Measurements from ENCODE around the gene MVB12B.

The MVB12B gene

DNA sequence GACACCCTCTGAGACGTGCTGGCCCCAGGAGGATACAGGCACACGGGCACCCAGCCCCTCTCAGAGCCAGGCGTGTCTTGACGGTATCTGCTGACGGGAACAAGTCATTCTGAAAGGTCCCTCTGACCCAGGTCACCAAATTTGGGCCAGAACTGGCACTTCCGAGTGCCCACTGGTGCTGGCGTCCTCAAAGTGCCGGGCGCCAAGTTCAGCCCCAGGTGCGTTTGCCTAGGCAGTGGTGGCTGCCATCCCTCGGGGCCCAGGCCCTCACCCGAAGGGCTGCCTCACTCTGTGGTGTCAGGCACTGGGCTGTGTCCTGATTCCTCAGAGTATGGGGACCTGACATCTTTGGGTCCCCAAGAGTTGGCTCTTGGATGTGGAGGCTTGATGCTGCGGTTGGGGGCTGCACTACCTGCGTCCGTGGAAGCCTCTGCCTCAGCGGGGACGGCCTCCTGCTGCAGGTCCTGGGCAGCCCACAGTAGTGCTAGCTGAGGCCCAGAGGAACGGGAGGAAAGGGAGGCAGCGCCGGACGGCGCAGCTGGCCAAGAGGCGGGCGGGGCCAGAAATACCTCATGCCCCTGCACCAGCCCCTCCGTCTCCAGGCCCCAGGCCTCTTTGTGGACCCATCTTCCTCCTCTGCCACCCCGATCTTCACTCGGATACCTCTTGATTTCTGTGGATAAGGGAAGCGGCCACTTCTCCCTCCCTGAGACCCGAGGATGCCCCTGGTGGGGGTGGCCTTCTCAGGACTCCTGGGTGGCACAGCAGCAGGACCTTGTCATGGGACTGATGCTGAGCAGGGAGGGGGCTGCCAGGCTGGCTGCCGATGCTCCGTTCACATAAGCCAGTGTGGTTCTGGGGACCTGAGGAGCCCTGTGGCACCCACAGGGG is 177.7 kb downstream of the MVB12B start:
- Histone ChIP-seq H4K8ac (ENCODE audit: low read depth, low read length) (no peak overlapping the region), H3K36me3 (ENCODE audit: control insufficient read depth in 1 of 2, insufficient read depth in 2 of 2, low read length in 2 of 2) (peaks cover 15 to 16% of the 10 kb centered on the region in 2 experiments), H3K23ac (ENCODE audit: low read length) (no peak overlapping the region), H2AK5ac (ENCODE audit: low read length) (peak overlapping the region; percentile 26), H3K18ac (ENCODE audit: low read length) (no peak overlapping the region), H4K12ac (ENCODE audit: low read depth, low read length) (no peak overlapping the region), H3K27ac (ENCODE audit: low read depth, low read length) (no peak overlapping the region), H3K79me1 (ENCODE audit: low read length) (peaks cover 14% of the 10 kb centered on the region), H3K4me3 (ENCODE audit: low read depth, low read length) (no peak overlapping the region), H2AFZ (ENCODE audit: insufficient read depth, low read length, poor library complexity) (no peak overlapping the region), H4K91ac (ENCODE audit: low read depth, low read length) (peak overlapping the region; percentile 31), H3K4me2 (ENCODE audit: low read length) (no peak overlapping the region), H3K79me2 (ENCODE audit: control insufficient read depth, insufficient read depth, low read length, poor library complexity) (no peaks in the 10 kb centered on the region), H3K4me1 (ENCODE audit: control insufficient read depth in 1 of 2, insufficient read depth in 2 of 2, low read length in 2 of 2) (peaks cover 17 to 32% of the 10 kb centered on the region in 2 experiments), H2BK120ac (ENCODE audit: insufficient read depth, low read length, poor library complexity) (no peak overlapping the region), H3K9me3 (ENCODE audit: insufficient read depth, low read depth, low read length) (peaks cover 9% of the 10 kb centered on the region), H3K14ac (ENCODE audit: low read length) (no peak overlapping the region), H2BK12ac (ENCODE audit: low read length) (no peak overlapping the region), H3K27me3 (ENCODE audit: insufficient read depth, low read length) (peaks cover 12% of the 10 kb centered on the region), H3K9ac (ENCODE audit: low read length) (no peak overlapping the region), H2BK5ac (ENCODE audit: low read depth, low read length, poor library complexity) (no peak overlapping the region), H3K4ac (ENCODE audit: low read depth, low read length) (no peak overlapping the region)
- no peak for DNase-seq
- no CpG with 5 or more reads among the region's 31 CpGs for WGBS (ENCODE audit: extremely low coverage, insufficient coverage, insufficient read length)

DNA sequence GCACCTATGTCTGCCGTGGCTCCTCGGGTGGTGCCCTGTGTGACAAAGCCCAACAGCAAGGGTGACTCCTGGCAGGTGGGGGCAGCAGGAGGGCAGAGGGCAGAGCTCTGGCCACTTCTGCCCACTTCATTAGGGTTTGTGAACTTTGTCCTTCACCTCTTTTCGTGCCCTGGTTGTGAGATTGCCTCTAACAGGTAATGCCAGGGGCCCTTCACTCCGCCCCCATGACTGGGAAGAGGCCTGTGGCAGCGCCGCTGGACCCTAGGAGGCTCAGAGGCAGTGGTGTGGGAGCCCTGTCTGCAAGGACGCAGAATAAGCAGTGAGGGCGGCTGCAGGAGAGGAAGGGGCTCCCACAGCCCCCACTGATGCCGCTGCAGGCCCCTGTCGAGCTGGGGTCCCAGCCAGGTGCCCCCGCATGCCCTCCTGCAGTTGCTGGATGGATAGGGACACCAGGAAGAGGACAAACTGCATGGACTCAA is 178.4 kb downstream of the MVB12B start:
- Histone ChIP-seq H3K27ac (ENCODE audit: low read depth, low read length) (no peak overlapping the region), H3K9me3 (ENCODE audit: insufficient read depth, low read depth, low read length) (peaks cover 6% of the 10 kb centered on the region), H4K12ac (ENCODE audit: low read depth, low read length) (no peak overlapping the region), H3K18ac (ENCODE audit: low read length) (no peak overlapping the region), H4K8ac (ENCODE audit: low read depth, low read length) (no peak overlapping the region), H4K91ac (ENCODE audit: low read depth, low read length) (peak overlapping the region; percentile 16), H3K4me1 (ENCODE audit: control insufficient read depth in 1 of 2, insufficient read depth in 2 of 2, low read length in 2 of 2) (peaks cover 14 to 29% of the 10 kb centered on the region in 2 experiments), H3K79me2 (ENCODE audit: control insufficient read depth, insufficient read depth, low read length, poor library complexity) (no peaks in the 10 kb centered on the region), H2BK5ac (ENCODE audit: low read depth, low read length, poor library complexity) (no peak overlapping the region), H2BK12ac (ENCODE audit: low read length) (peak overlapping the region; percentile 25), H3K9ac (ENCODE audit: low read length) (no peak overlapping the region), H3K14ac (ENCODE audit: low read length) (no peak overlapping the region), H3K4ac (ENCODE audit: low read depth, low read length) (no peak overlapping the region), H3K4me2 (ENCODE audit: low read length) (no peak overlapping the region), H3K4me3 (ENCODE audit: low read depth, low read length) (no peak overlapping the region), H2AK5ac (ENCODE audit: low read length) (no peak overlapping the region), H3K23ac (ENCODE audit: low read length) (no peak overlapping the region), H3K79me1 (ENCODE audit: low read length) (peaks cover 14% of the 10 kb centered on the region), H2AFZ (ENCODE audit: insufficient read depth, low read length, poor library complexity) (no peak overlapping the region), H2BK120ac (ENCODE audit: insufficient read depth, low read length, poor library complexity) (no peak overlapping the region), H3K36me3 (ENCODE audit: control insufficient read depth in 1 of 2, insufficient read depth in 2 of 2, low read length in 2 of 2) (peaks cover 15 to 16% of the 10 kb centered on the region in 2 experiments), H3K27me3 (ENCODE audit: insufficient read depth, low read length) (peaks cover 8% of the 10 kb centered on the region)
- no peak for DNase-seq
- no CpG with 5 or more reads among the region's 11 CpGs for WGBS (ENCODE audit: extremely low coverage, insufficient coverage, insufficient read length)

DNA sequence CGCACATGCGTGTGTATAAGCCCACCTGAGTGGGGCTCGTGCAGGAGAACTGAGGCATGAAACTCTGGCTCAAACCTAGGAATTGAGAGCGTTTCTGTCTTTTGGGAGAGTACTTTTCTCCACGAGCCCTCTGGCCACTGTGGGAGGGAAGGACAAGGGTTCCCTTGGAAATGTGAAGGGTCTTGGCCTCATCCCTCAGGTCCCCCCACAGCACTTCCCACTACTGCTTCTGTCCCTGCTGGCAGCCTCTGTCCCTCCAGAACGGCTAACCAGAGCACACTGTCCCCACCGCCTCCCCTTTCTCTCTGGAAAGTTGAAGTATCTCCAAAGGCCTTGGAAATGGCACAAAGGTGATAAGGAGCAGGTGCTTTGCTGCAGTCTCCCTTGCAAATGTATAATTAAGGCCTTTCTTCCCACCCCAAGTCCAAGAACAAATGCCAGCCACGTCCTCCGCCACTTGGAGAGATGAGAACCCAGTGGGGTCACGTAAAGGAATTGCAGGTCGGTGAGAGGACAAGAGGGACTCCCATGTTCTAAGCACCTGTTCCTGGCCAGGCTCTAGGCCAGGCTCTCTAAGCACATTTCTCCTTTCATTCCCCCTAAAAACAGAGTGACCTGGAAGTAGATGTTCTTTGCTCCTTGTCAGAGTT is 179.2 kb downstream of the MVB12B start:
- H4K8ac ChIP-seq (ENCODE audit: low read depth, low read length), result no peak overlapping the region
- H2BK12ac ChIP-seq (ENCODE audit: low read length), result no peak overlapping the region
- H2BK120ac ChIP-seq (ENCODE audit: insufficient read depth, low read length, poor library complexity), result no peak overlapping the region
- no peak overlapping the region for H2AFZ ChIP-seq (ENCODE audit: insufficient read depth, low read length, poor library complexity)
- peaks cover 15 to 16% of the 10 kb centered on the region in 2 experiments for H3K36me3 ChIP-seq (ENCODE audit: control insufficient read depth in 1 of 2, insufficient read depth in 2 of 2, low read length in 2 of 2)
- no peak overlapping the region for H3K4ac ChIP-seq (ENCODE audit: low read depth, low read length)
- H2AK5ac ChIP-seq (ENCODE audit: low read length), result no peak overlapping the region
- H3K9ac ChIP-seq (ENCODE audit: low read length), result no peak overlapping the region
- no peak overlapping the region for H4K91ac ChIP-seq (ENCODE audit: low read depth, low read length)
- H3K23ac ChIP-seq (ENCODE audit: low read length), result no peak overlapping the region
- no CpG with 5 or more reads among the region's 11 CpGs for WGBS (ENCODE audit: extremely low coverage, insufficient coverage, insufficient read length)
- H3K18ac ChIP-seq (ENCODE audit: low read length), result no peak overlapping the region
- no peaks in the 10 kb centered on the region for H3K27me3 ChIP-seq (ENCODE audit: insufficient read depth, low read length)
- no peaks in the 10 kb centered on the region for H3K79me2 ChIP-seq (ENCODE audit: control insufficient read depth, insufficient read depth, low read length, poor library complexity)
- DNase-seq, result no peak
- no peak overlapping the region for H3K4me2 ChIP-seq (ENCODE audit: low read length)
- H3K79me1 ChIP-seq (ENCODE audit: low read length), result peaks cover 14% of the 10 kb centered on the region
- H3K4me3 ChIP-seq (ENCODE audit: low read depth, low read length), result no peak overlapping the region
- H3K27ac ChIP-seq (ENCODE audit: low read depth, low read length), result no peak overlapping the region
- H3K4me1 ChIP-seq (ENCODE audit: control insufficient read depth in 1 of 2, insufficient read depth in 2 of 2, low read length in 2 of 2), result peaks cover 17 to 29% of the 10 kb centered on the region in 2 experiments
- H3K9me3 ChIP-seq (ENCODE audit: insufficient read depth, low read depth, low read length), result peaks cover 4% of the 10 kb centered on the region
- no peak overlapping the region for H3K14ac ChIP-seq (ENCODE audit: low read length)
- no peak overlapping the region for H4K12ac ChIP-seq (ENCODE audit: low read depth, low read length)
- H2BK5ac ChIP-seq (ENCODE audit: low read depth, low read length, poor library complexity), result no peak overlapping the region

DNA sequence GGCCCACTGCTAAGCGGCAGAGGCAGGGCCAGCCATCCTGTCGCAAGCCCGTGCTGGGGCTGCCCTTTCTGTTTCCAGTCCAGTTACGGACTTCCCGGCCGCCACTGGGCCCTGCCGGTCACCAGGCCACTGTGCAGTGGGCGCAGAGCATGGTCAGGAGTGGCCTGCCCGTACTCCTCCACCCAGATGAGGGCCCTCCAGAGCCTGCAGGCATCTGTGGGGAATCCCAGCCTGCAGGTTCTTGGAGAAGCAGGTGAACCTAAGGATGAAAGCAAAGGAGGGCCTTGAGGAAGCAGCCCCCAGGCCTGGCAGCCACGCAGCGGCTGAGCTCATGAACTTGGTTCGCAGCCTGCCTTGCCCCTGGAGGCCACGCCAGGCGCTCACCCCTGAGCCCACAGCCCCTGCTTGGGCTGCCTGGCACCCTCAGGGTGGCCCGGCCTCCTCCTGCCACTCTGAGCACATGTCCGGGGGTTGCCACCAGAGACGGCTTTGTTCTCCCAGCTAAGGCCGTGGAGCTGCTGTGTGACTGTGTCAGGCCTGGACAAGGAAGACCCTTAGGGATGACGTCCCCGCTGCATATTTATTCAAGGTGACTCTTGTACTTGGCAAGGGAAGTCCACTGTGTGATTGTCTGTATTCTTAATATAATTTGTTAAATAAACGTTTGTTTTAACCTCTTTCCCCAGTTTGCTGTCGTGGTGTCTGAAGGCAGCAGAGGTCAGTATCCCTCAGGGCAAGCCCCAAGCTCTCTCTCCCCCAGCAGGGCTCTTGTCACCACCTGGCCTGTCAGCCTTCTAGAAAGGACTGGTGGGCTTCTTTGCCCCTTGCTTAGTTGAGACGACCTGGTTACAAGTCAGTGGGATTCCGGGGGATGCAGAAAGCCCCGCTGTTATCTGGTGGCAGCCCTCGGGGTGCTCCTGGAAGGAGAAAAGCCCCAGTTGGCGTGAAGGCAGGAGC is 180.0 kb downstream of the MVB12B start:
- Histone ChIP-seq H2AFZ (ENCODE audit: insufficient read depth, low read length, poor library complexity) (no peak overlapping the region), H3K79me1 (ENCODE audit: low read length) (peaks cover 11% of the 10 kb centered on the region), H2BK5ac (ENCODE audit: low read depth, low read length, poor library complexity) (no peak overlapping the region), H3K79me2 (ENCODE audit: control insufficient read depth, insufficient read depth, low read length, poor library complexity) (no peaks in the 10 kb centered on the region), H3K27me3 (ENCODE audit: insufficient read depth, low read length) (no peaks in the 10 kb centered on the region), H2BK12ac (ENCODE audit: low read length) (no peak overlapping the region), H3K4me1 (ENCODE audit: control insufficient read depth in 1 of 2, insufficient read depth in 2 of 2, low read length in 2 of 2) (peaks cover 17 to 24% of the 10 kb centered on the region in 2 experiments), H3K9ac (ENCODE audit: low read length) (no peak overlapping the region), H3K4me3 (ENCODE audit: low read depth, low read length) (no peak overlapping the region), H3K4ac (ENCODE audit: low read depth, low read length) (no peak overlapping the region), H3K23ac (ENCODE audit: low read length) (no peak overlapping the region), H3K14ac (ENCODE audit: low read length) (peak overlapping the region; percentile 11), H3K18ac (ENCODE audit: low read length) (no peak overlapping the region), H3K9me3 (ENCODE audit: insufficient read depth, low read depth, low read length) (peaks cover 4% of the 10 kb centered on the region), H2BK120ac (ENCODE audit: insufficient read depth, low read length, poor library complexity) (peak overlapping the region; percentile 33), H4K8ac (ENCODE audit: low read depth, low read length) (no peak overlapping the region), H3K36me3 (ENCODE audit: control insufficient read depth in 1 of 2, insufficient read depth in 2 of 2, low read length in 2 of 2) (peaks cover 15 to 16% of the 10 kb centered on the region in 2 experiments), H2AK5ac (ENCODE audit: low read length) (no peak overlapping the region), H4K91ac (ENCODE audit: low read depth, low read length) (peak overlapping the region; percentile 68), H3K27ac (ENCODE audit: low read depth, low read length) (peak overlapping the region; percentile 37), H3K4me2 (ENCODE audit: low read length) (no peak overlapping the region), H4K12ac (ENCODE audit: low read depth, low read length) (no peak overlapping the region)
- WGBS (ENCODE audit: extremely low coverage, insufficient coverage, insufficient read length), result no CpG with 5 or more reads among the region's 27 CpGs
- peak; percentile 82 to 89 for DNase-seq
